Measurements from ENCODE around the gene BOK.
A peak's percentile ranks its signal among the peaks of the same experiment; 100 is the strongest.
"Not testable (repeated sequence)": the region's sequence is repeated elsewhere in the genome, so short reads cannot be mapped to it uniquely, and the experiment has no call there.

The BOK gene

GRCh38 chr2:241567776-241568175 is 9.2 kb downstream of the BOK start:
- ChIA-PET CTCF (interaction anchor here (0.7 kb wide), 1 partner anchor 25 kb away, joined by 3 read pairs; no protein-coding TSS in a partner anchor), POLR2A (ENCODE audit: low non-redundant PET) (no interaction called here)
- no peak overlapping the region for H3K27ac ChIP-seq
- DNase-seq (ENCODE audit: low spot score) = no peak
- TF ChIP-seq CTCF (conservative IDR thresholded peaks at IDR 0.05; ENCODE audit: low read depth) = no peak

DNA sequence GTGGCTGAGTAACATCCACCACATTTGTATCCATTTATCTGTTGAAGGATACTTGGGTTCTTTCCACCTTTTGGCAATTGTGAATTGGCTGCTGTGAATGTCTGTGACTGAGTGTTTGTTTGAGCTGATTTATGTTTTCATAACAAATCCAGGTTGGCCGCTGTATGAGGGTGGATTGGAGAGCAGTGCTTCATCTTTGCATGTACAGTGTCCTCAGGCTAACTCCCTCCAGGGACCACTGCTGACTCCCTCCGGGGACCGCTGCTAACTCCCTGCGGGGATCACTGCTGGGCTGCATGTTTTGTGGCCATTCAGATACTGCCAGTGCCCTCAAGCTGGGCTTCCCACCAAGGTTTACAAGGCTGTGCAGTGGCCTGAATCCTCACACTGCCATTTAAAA is 10.2 kb downstream of the BOK start:
- CTCF ChIA-PET = interaction anchor here (0.6 kb wide), 2 partner anchors 17 to 488 kb away, joined by 3 read pairs; no protein-coding TSS in a partner anchor
- no peak for DNase-seq (ENCODE audit: low spot score)
- no peak for TF ChIP-seq CTCF (conservative IDR thresholded peaks at IDR 0.05; ENCODE audit: low read depth)
- no peak overlapping the region for H3K27ac ChIP-seq
- POLR2A ChIA-PET (ENCODE audit: low non-redundant PET) = no interaction called here

DNA sequence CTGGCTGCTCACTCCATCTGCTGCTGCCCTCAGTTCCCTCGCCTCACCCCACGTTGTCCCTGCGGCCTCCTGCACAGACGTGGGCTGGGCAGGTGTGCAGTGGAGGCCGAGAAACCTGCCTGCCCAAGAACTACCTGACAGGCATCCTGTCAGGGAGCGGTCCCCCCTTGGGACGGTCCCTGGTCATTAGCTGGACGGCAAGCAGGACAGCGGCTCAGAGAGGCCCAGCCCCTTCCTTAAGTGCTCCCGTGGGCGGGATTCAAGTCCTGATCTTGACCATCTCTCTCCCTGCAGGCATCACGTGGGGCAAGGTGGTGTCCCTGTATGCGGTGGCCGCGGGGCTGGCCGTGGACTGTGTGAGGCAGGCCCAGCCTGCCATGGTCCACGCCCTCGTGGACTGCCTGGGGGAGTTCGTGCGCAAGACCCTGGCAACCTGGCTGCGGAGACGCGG is 11.3 kb downstream of the BOK start:
- no peak overlapping the region for H3K27ac ChIP-seq
- ChIA-PET CTCF (interaction anchor here (0.6 kb wide), 1 partner anchor 109 kb away, joined by 3 read pairs; no protein-coding TSS in a partner anchor), POLR2A (ENCODE audit: low non-redundant PET) (no interaction called here)
- DNase-seq (ENCODE audit: low spot score) = no peak
- TF ChIP-seq CTCF (conservative IDR thresholded peaks at IDR 0.05; ENCODE audit: low read depth) = no peak

DNA sequence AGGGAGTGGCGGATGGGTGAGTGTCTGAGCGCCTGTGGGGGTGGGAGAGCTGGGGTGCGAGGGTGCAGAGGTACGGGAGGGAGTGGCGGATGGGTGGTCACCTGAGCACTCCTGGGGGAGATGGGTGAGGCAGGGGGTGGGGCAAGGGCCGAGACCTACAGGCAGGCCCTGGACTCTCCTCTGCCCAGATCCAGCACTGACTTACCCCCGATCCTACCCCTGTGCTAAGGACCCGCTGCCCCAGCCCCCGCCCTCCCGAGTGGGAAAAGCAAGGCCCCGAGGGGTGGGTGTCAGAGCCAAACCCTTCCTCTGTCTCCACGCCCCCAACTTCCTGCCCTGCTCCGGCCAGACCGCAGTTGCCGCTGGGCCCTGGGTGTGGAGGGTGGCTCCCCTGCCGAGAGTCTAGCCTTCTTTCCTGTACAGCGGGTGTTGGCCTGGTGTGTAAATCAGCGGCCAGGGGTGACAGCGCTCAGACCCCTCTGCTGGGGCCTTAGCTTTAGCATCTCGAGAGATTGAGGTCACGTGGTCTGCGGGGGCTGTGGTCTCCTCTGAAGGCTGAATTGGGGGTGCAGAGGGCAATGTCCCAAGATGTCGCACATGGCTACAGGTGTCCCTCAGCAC is 12.5 kb downstream of the BOK start:
- H3K27ac ChIP-seq = 0 out of 2 replicates have a peak overlapping the region, but pooled peaks have one; percentile 1
- no peak for DNase-seq (ENCODE audit: low spot score)
- ChIA-PET POLR2A (ENCODE audit: low non-redundant PET) (no interaction called here), CTCF (no interaction called here)
- no peak for TF ChIP-seq CTCF (conservative IDR thresholded peaks at IDR 0.05; ENCODE audit: low read depth)

GRCh38 chr2:241571821-241572620 is 13.5 kb downstream of the BOK start:
- no peak for TF ChIP-seq CTCF (conservative IDR thresholded peaks at IDR 0.05; ENCODE audit: low read depth)
- H3K27ac ChIP-seq = 0 out of 2 replicates have a peak overlapping the region, but pooled peaks have one; percentile 1
- ChIA-PET CTCF (no interaction called here), POLR2A (ENCODE audit: low non-redundant PET) (no interaction called here)
- DNase-seq (ENCODE audit: low spot score) = no peak

- CTCF ChIA-PET; H3K27ac ChIP-seq; DNase-seq (ENCODE audit: low spot score); POLR2A ChIA-PET (ENCODE audit: low non-redundant PET): not testable (repeated sequence)
Measured at GRCh38 chr2:241572915-241573651, 14.5 kb downstream of the BOK start.
